WERI-Rb-1 (cell line): ENCODE data around the gene GLRX2.

Experiments
- DNase-seq: peaks from one replicate; pipeline ENCODE4 v3.0.0-alpha.2; 2020
- H3K27ac ChIP-seq: fragments of 250-450 bp; sonication (Bioruptor Pico); 2 replicates; pipeline ENCODE4 v1.5.1; 2020; ENCODE audit warnings: mild to moderate bottlenecking, moderate library complexity
- H3K27me3 ChIP-seq: fragments of 250-450 bp; sonication (Bioruptor Pico); 2 replicates; pipeline ENCODE4 v1.5.1; 2021; ENCODE audit warnings: mild to moderate bottlenecking, low read depth, moderate library complexity; ENCODE audit not compliant: insufficient read depth, severe bottlenecking
- H3K36me3 ChIP-seq: fragments of 250-450 bp; sonication (Bioruptor Pico); 2 replicates; pipeline ENCODE4 v1.5.1; 2020; ENCODE audit warnings: mild to moderate bottlenecking, moderate library complexity
- H3K4me3 ChIP-seq: 2 replicates; pipeline ENCODE4 v1.5.1; 2011; ENCODE audit warnings: low read depth, mild to moderate bottlenecking, control low read depth, low read length
- H3K9me3 ChIP-seq: fragments of 250-450 bp; sonication (Bioruptor Pico); 2 replicates; pipeline ENCODE4 v1.5.1; 2021; ENCODE audit warnings: mild to moderate bottlenecking, moderate library complexity; ENCODE audit not compliant: severe bottlenecking
- TF ChIP-seq, protein P1 (sequence below): IDR thresholded peaks from 2 replicates; pipeline ENCODE4 v1.5.1; 2011; ENCODE audit warnings: low read depth, mild to moderate bottlenecking, control low read depth, inconsistent platforms, low read length

The GLRX2 gene

DNA sequence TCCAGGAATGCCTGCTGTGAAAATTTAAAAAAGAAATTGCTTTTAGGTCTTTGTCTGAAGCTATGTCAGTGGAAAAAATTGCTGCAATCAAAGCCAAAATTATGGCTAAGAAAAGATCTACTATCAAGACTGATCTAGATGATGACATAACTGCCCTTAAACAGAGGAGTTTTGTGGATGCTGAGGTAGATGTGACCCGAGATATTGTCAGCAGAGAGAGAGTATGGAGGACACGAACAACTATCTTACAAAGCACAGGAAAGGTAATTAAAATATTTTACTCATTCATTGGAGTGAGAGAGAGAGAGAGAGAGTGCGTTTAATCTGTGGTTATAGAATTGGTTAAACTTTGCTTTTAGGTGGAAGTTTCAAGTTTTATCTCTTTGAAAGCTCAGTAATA lies 36.6 kb upstream of the GLRX2 start:
- Histone ChIP-seq H3K36me3 (peaks cover 62% of the 10 kb centered on the region), H3K4me3 (no peak overlapping the region), H3K27ac (no peak overlapping the region), H3K9me3 (no peaks in the 10 kb centered on the region), H3K27me3 (no peaks in the 10 kb centered on the region)
- TF ChIP-seq, protein P1, sequence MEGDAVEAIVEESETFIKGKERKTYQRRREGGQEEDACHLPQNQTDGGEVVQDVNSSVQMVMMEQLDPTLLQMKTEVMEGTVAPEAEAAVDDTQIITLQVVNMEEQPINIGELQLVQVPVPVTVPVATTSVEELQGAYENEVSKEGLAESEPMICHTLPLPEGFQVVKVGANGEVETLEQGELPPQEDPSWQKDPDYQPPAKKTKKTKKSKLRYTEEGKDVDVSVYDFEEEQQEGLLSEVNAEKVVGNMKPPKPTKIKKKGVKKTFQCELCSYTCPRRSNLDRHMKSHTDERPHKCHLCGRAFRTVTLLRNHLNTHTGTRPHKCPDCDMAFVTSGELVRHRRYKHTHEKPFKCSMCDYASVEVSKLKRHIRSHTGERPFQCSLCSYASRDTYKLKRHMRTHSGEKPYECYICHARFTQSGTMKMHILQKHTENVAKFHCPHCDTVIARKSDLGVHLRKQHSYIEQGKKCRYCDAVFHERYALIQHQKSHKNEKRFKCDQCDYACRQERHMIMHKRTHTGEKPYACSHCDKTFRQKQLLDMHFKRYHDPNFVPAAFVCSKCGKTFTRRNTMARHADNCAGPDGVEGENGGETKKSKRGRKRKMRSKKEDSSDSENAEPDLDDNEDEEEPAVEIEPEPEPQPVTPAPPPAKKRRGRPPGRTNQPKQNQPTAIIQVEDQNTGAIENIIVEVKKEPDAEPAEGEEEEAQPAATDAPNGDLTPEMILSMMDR: no peak
- no peak for DNase-seq

DNA sequence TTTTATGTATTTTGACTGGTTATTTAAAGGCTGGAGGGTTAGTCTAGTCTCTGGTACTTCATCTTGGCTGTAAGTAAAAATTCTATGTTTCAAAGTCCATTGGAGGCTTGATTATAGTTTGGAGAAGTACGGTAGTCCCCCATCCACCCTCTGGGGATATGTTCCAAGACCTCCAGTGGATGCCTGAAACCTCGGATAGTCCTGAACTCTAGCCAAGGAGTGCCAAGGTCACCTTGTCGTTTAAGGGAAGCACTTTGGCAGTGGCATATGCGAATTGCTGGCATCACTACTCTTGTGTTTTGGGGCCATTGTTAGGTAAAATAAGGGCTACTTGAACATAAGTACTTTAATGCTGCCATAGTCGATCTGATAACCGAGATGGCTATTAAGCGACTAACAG lies 35.0 kb upstream of the GLRX2 start:
- Histone ChIP-seq H3K9me3 (no peaks in the 10 kb centered on the region), H3K4me3 (no peak overlapping the region), H3K27ac (no peak overlapping the region), H3K36me3 (peaks cover 62% of the 10 kb centered on the region), H3K27me3 (no peaks in the 10 kb centered on the region)
- no peak for DNase-seq
- TF ChIP-seq, protein P1: no peak

DNA sequence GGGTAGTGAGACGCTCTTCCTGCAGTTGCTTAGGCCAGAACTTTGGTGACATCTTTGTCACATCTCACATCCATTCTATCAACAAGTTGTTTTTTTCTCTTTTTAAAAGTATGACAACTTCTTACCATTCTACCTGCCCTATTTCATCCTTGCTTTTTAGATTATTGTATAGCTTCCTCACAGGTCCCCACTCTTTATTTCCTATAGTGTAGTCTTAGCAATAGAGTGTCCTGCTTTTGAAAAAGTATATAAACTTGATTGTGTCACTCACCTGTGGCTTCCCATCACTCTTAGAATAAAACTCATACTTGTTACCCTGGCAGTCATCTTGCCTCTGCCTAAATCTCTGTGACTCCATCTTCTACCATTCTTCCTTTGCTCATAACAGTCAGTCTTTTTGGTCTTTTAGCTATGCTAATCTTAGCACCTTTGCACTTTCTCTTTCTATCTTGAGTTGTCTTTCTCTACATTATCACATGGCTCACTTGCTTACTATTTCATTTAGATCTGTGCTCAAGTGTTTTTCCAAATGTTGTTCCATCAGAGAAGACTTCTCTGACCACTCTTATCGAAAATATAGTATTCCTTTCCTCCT lies 26.1 kb upstream of the GLRX2 start:
- no peak for DNase-seq
- TF ChIP-seq, protein P1: no peak
- peaks cover 50% of the 10 kb centered on the region for H3K36me3 ChIP-seq
- H3K27ac ChIP-seq: no peak overlapping the region
- no peaks in the 10 kb centered on the region for H3K27me3 ChIP-seq
- H3K4me3 ChIP-seq: no peak overlapping the region
- no peaks in the 10 kb centered on the region for H3K9me3 ChIP-seq

DNA sequence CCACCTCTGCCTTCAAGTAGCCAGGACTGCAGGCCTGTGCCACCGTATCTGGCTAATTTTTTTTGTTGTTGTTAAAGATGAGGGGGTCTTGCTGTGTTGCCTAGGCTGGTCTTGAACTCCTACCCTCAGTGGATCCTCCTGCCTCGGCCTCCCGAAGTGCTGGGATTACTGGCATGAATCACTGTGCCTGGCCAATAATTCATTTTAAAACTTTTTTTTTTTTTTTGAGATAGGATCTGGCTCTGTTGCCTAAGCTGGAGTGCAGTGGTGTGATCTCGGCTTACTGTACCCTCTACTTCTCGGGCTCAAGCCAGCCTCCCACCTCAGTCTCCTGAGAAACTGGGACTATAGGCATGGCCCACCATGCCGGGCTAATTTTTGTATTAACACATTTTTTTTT lies 20.2 kb upstream of the GLRX2 start:
- TF ChIP-seq, protein P1: no peak
- H3K4me3 ChIP-seq: no peak overlapping the region
- H3K27me3 ChIP-seq: no peaks in the 10 kb centered on the region
- peaks cover 28% of the 10 kb centered on the region for H3K36me3 ChIP-seq
- DNase-seq: no peak
- H3K27ac ChIP-seq: no peak overlapping the region
- no peaks in the 10 kb centered on the region for H3K9me3 ChIP-seq

DNA sequence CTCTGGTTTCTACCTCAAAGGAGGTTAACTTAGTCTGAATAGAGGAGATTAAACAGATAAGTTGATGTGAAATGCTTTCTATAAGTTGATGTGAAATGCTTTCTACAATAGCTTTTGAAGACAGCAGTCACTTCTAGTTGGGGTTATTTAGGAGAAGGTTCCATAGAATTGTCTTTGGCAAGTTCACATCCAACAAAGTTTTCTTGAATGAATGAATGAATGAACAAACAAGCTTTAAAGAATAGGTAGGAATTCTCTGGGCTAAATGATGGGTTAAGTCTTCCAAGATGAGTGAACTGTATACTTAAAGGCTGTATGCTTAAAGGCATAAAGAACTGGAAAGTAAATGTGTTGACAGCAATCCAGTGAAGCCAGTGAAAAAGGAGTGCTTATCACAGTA lies 18.5 kb upstream of the GLRX2 start:
- Histone ChIP-seq H3K27ac (no peak overlapping the region), H3K9me3 (no peaks in the 10 kb centered on the region), H3K36me3 (peaks cover 21% of the 10 kb centered on the region), H3K27me3 (no peaks in the 10 kb centered on the region), H3K4me3 (no peak overlapping the region)
- TF ChIP-seq, protein P1: no peak
- DNase-seq: no peak
